ENCODE results near the gene DNAH11.
A peak's percentile ranks its signal among the peaks of the same experiment; 100 is the strongest.

DNAH11 gene

GRCh38 chr7:21542891-21543527, at the start of gene DNAH11:
Gene DNAH11 (plus strand): TSS chr7:21543039. CDS start chr7:21543246, 207 bp downstream.
- Histone ChIP-seq H3K27me3 (ENCODE audit: control insufficient read depth, insufficient read depth, low read length) (peaks cover 3% of the 10 kb centered on the region; the same call in 1 of the 2 replicates), H3K27ac (ENCODE audit: low read length) (no peak within 1 kb of the TSS), H3K4me3 (ENCODE audit: low read length) (peak within 1 kb of the TSS; percentile 55; the same call in 1 of the 2 replicates)

DNA sequence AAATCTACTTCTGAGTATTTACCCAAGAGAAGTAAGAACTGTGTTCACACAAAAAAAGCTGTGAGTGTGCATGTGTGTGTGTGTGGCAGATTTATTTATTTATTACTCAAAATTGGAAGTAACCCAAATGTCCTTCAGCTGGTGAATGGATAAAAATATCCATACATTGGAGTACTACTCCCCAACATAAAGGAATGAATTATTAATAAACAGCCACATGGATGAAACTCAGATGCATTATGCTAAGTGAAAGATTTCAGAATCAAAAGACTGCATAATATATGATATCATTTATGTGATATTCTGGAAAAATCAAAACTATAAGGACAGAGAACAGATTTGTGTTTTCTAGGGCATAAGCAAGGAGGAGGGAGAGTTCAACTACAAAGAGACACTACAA, 47.1 kb upstream of the DNAH11 start:
- no peaks in the 10 kb centered on the region for H3K9me3 ChIP-seq (ENCODE audit: control insufficient read depth, insufficient read depth, low read length)
- no peaks in the 10 kb centered on the region for H3K36me3 ChIP-seq (ENCODE audit: control insufficient read depth, insufficient read depth, low read length)
- H3K27ac ChIP-seq (ENCODE audit: low read length), result no peak overlapping the region
- no peaks in the 10 kb centered on the region for H3K27me3 ChIP-seq (ENCODE audit: control insufficient read depth, insufficient read depth, low read length)
- no peak for DNase-seq (ENCODE audit: low read depth, low spot score)
- H3K4me3 ChIP-seq (ENCODE audit: low read length), result no peak overlapping the region
- H3K4me1 ChIP-seq (ENCODE audit: control insufficient read depth, insufficient read depth, low read length), result no peaks in the 10 kb centered on the region

More at GRCh38 chr7:21542891-21543527, at the start of gene DNAH11:
- Histone ChIP-seq H3K9me3 (ENCODE audit: control insufficient read depth, insufficient read depth, low read length) (no peaks in the 10 kb centered on the region), H3K4me1 (ENCODE audit: control insufficient read depth, insufficient read depth, low read length) (peaks cover 2% of the 10 kb centered on the region; the same call in 1 of the 2 replicates), H3K36me3 (ENCODE audit: control insufficient read depth, insufficient read depth, low read length) (no peaks in the 10 kb centered on the region)
- DNase-seq (ENCODE audit: low read depth, low spot score), result no peak
- no CpG with 5 or more reads among the region's 66 CpGs for WGBS (ENCODE audit: insufficient coverage, insufficient read length)

DNA sequence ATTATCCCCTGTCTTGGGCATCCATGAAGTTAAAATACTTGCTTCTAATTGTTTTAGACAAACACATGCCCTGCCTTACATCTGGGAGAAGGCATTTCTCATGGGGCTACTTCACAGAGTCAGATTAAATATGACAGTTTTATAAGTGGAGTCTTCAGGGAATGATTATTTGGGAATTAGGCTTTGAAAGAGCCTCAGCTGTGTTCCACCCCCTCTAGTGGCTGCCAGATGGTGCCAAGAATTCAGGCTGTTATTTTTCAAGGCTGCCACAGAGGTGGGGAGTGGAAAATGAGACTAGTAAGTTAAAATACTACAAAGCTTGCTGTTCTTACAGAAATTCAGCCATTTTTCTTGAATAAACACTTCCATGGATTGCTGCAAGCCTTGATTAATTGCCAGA, 45.8 kb upstream of the DNAH11 start:
- no peaks in the 10 kb centered on the region for H3K4me1 ChIP-seq (ENCODE audit: control insufficient read depth, insufficient read depth, low read length)
- DNase-seq (ENCODE audit: low read depth, low spot score), result no peak
- H3K4me3 ChIP-seq (ENCODE audit: low read length), result no peak overlapping the region
- H3K27ac ChIP-seq (ENCODE audit: low read length), result no peak overlapping the region
- no peaks in the 10 kb centered on the region for H3K36me3 ChIP-seq (ENCODE audit: control insufficient read depth, insufficient read depth, low read length)
- no peaks in the 10 kb centered on the region for H3K9me3 ChIP-seq (ENCODE audit: control insufficient read depth, insufficient read depth, low read length)
- no peaks in the 10 kb centered on the region for H3K27me3 ChIP-seq (ENCODE audit: control insufficient read depth, insufficient read depth, low read length)

- Histone ChIP-seq H3K27me3 (ENCODE audit: control insufficient read depth, insufficient read depth, low read length) (no peaks in the 10 kb centered on the region), H3K36me3 (ENCODE audit: control insufficient read depth, insufficient read depth, low read length) (no peaks in the 10 kb centered on the region)
- 100% methylated on average over 1 of the region's 6 CpGs for WGBS (ENCODE audit: insufficient coverage, insufficient read length)
Observed at GRCh38 chr7:21500117-21500832, 42.6 kb upstream of the DNAH11 start.

GRCh38 chr7:21504021-21504420, 38.8 kb upstream of the DNAH11 start:
- no peaks in the 10 kb centered on the region for H3K27me3 ChIP-seq (ENCODE audit: control insufficient read depth, insufficient read depth, low read length)
- no CpG with 5 or more reads among the region's 2 CpGs for WGBS (ENCODE audit: insufficient coverage, insufficient read length)
- no peak overlapping the region for H3K27ac ChIP-seq (ENCODE audit: low read length)
- no peaks in the 10 kb centered on the region; the same call in 1 of the 2 replicates for H3K36me3 ChIP-seq (ENCODE audit: control insufficient read depth, insufficient read depth, low read length)
- H3K4me1 ChIP-seq (ENCODE audit: control insufficient read depth, insufficient read depth, low read length), result no peaks in the 10 kb centered on the region
- H3K4me3 ChIP-seq (ENCODE audit: low read length), result no peak overlapping the region
- DNase-seq (ENCODE audit: low read depth, low spot score), result no peak
- no peaks in the 10 kb centered on the region for H3K9me3 ChIP-seq (ENCODE audit: control insufficient read depth, insufficient read depth, low read length)

More at GRCh38 chr7:21500117-21500832, 42.6 kb upstream of the DNAH11 start:
- DNase-seq (ENCODE audit: low read depth, low spot score), result no peak
- H3K9me3 ChIP-seq (ENCODE audit: control insufficient read depth, insufficient read depth, low read length), result no peaks in the 10 kb centered on the region
- no peak overlapping the region for H3K27ac ChIP-seq (ENCODE audit: low read length)
- H3K4me3 ChIP-seq (ENCODE audit: low read length), result no peak overlapping the region
- H3K4me1 ChIP-seq (ENCODE audit: control insufficient read depth, insufficient read depth, low read length), result no peaks in the 10 kb centered on the region

GRCh38 chr7:21507627-21508343, 35.1 kb upstream of the DNAH11 start:
- Histone ChIP-seq H3K36me3 (ENCODE audit: control insufficient read depth, insufficient read depth, low read length) (no peaks in the 10 kb centered on the region; the same call in 1 of the 2 replicates), H3K4me3 (ENCODE audit: low read length) (no peak overlapping the region), H3K27ac (ENCODE audit: low read length) (no peak overlapping the region), H3K27me3 (ENCODE audit: control insufficient read depth, insufficient read depth, low read length) (no peaks in the 10 kb centered on the region), H3K9me3 (ENCODE audit: control insufficient read depth, insufficient read depth, low read length) (no peaks in the 10 kb centered on the region), H3K4me1 (ENCODE audit: control insufficient read depth, insufficient read depth, low read length) (no peaks in the 10 kb centered on the region)
- no CpG with 5 or more reads among the region's 8 CpGs for WGBS (ENCODE audit: insufficient coverage, insufficient read length)
- peak; percentile 63 for DNase-seq (ENCODE audit: low read depth, low spot score)

GRCh38 chr7:21508538-21508937, 34.3 kb upstream of the DNAH11 start:
- WGBS (ENCODE audit: insufficient coverage, insufficient read length), result no CpG with 5 or more reads among the region's 3 CpGs
- no peak overlapping the region for H3K27ac ChIP-seq (ENCODE audit: low read length)
- no peaks in the 10 kb centered on the region; the same call in 1 of the 2 replicates for H3K36me3 ChIP-seq (ENCODE audit: control insufficient read depth, insufficient read depth, low read length)
- DNase-seq (ENCODE audit: low read depth, low spot score), result no peak
- no peak overlapping the region for H3K4me3 ChIP-seq (ENCODE audit: low read length)
- H3K9me3 ChIP-seq (ENCODE audit: control insufficient read depth, insufficient read depth, low read length), result no peaks in the 10 kb centered on the region
- H3K27me3 ChIP-seq (ENCODE audit: control insufficient read depth, insufficient read depth, low read length), result no peaks in the 10 kb centered on the region
- no peaks in the 10 kb centered on the region for H3K4me1 ChIP-seq (ENCODE audit: control insufficient read depth, insufficient read depth, low read length)

DNA sequence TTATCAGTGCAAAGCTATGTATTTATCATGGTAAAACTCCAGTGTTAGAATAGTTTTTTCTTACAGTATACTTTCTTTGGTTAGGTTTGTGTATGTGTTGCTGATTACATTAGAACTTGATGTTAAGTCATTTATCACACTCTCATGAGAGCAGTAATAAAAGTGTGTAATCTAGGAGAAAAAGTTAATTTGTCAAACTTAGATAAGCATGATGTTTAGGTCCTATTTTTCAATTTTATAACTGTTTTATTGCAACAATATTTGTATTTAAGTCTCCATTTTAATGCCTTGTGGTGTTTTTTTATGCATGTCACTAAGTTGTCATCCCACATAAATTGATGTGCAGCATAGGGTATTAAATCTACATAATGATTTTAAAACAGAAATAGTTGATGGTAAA, 28.8 kb upstream of the DNAH11 start:
- no peaks in the 10 kb centered on the region for H3K27me3 ChIP-seq (ENCODE audit: control insufficient read depth, insufficient read depth, low read length)
- no peak for DNase-seq (ENCODE audit: low read depth, low spot score)
- no peak overlapping the region for H3K27ac ChIP-seq (ENCODE audit: low read length)
- H3K4me1 ChIP-seq (ENCODE audit: control insufficient read depth, insufficient read depth, low read length), result no peaks in the 10 kb centered on the region
- H3K9me3 ChIP-seq (ENCODE audit: control insufficient read depth, insufficient read depth, low read length), result no peaks in the 10 kb centered on the region
- H3K36me3 ChIP-seq (ENCODE audit: control insufficient read depth, insufficient read depth, low read length), result no peaks in the 10 kb centered on the region
- H3K4me3 ChIP-seq (ENCODE audit: low read length), result no peak overlapping the region

- no peaks in the 10 kb centered on the region for H3K9me3 ChIP-seq (ENCODE audit: control insufficient read depth, insufficient read depth, low read length)
- WGBS (ENCODE audit: insufficient coverage, insufficient read length), result no CpG with 5 or more reads among the region's 1 CpG
- no peaks in the 10 kb centered on the region for H3K4me1 ChIP-seq (ENCODE audit: control insufficient read depth, insufficient read depth, low read length)
- H3K27me3 ChIP-seq (ENCODE audit: control insufficient read depth, insufficient read depth, low read length), result no peaks in the 10 kb centered on the region
- H3K27ac ChIP-seq (ENCODE audit: low read length), result no peak overlapping the region
- DNase-seq (ENCODE audit: low read depth, low spot score), result no peak
- H3K4me3 ChIP-seq (ENCODE audit: low read length), result no peak overlapping the region
- no peaks in the 10 kb centered on the region for H3K36me3 ChIP-seq (ENCODE audit: control insufficient read depth, insufficient read depth, low read length)
Observed at GRCh38 chr7:21524680-21525079, 18.2 kb upstream of the DNAH11 start.

GRCh38 chr7:21526007-21526406, 16.8 kb upstream of the DNAH11 start:
- no peaks in the 10 kb centered on the region for H3K27me3 ChIP-seq (ENCODE audit: control insufficient read depth, insufficient read depth, low read length)
- no peaks in the 10 kb centered on the region for H3K36me3 ChIP-seq (ENCODE audit: control insufficient read depth, insufficient read depth, low read length)
- H3K9me3 ChIP-seq (ENCODE audit: control insufficient read depth, insufficient read depth, low read length), result no peaks in the 10 kb centered on the region
- no peaks in the 10 kb centered on the region for H3K4me1 ChIP-seq (ENCODE audit: control insufficient read depth, insufficient read depth, low read length)
- no peak overlapping the region for H3K27ac ChIP-seq (ENCODE audit: low read length)
- no peak for DNase-seq (ENCODE audit: low read depth, low spot score)
- H3K4me3 ChIP-seq (ENCODE audit: low read length), result no peak overlapping the region
